GM12801 (cell line): Measurements from ENCODE around the gene RRP7A.

Experiments
- CTCF ChIP-seq: IDR thresholded peaks from one replicate; pipeline ENCODE4 v1.5.1; 2011; ENCODE audit warnings: control low read depth; ENCODE audit not compliant: insufficient read length; ENCODE audit errors: extremely low read depth

RRP7A gene

GRCh38 chr22:42533638-42533977 lies 14.0 kb upstream of the RRP7A start:
- TF ChIP-seq CTCF, result no peak

DNA sequence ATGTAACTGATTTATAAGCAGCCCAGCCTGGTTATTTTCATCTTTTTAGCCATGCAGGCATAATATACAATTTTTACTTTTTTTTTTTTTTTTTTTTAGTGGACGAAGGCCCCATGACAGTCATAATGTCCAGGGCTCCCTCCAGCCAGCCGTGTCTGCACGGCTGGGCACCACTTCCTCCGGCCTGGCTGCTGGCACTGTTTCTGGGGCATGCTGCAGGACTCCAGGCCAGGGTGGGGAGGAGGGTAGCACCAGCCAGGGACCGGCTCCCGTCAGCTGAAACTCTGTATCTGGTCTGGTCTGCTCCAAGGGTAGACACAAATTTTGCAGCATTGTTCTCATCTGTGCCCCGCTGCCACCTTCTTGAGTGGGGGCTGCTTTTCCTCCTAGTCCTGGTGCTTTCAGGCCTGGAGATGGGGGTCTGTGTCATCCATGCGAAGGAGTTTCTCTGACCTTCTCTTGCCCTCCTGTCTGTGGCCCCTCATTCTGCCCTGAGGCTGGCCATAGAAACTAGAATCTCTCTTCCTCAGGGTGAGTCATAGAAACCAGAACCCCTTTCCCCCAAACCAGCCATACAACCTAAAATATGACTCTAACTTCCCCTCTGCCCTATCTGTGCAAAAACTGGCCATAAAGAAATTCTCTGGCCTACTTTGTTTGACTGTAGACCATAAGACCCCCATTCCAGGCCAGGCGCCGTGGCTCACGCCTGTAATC lies 9.2 kb upstream of the RRP7A start:
- TF ChIP-seq CTCF, result no peak

DNA sequence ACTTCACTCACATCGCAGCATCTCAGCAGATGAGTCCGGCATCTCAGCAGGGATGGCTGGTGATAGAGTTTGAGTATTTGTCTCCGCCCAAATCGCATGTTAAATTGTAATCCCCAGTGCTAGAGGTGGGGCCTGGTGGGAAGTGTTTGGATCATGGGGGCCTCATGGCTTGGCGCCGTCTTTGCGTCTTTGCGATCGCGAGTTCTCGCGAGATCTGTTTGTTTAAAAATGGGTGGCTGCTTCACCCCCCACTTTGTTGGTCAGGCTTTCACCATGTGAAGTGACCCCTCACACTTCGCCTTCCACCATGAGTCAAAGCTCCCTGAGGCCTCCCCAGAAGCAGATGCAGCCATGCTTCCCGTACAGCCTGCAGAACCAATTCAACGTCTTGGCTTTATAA lies 3.0 kb upstream of the RRP7A start:
- TF ChIP-seq CTCF, result no peak

- no peak for TF ChIP-seq CTCF
Observed at GRCh38 chr22:42521228-42521546, 1.6 kb upstream of the RRP7A start.

GRCh38 chr22:42515896-42516295 lies 3.7 kb downstream of the RRP7A start:
- TF ChIP-seq CTCF, result no peak

- no peak for TF ChIP-seq CTCF
Observed at GRCh38 chr22:42511401-42511891, 8.2 kb downstream of the RRP7A start.

DNA sequence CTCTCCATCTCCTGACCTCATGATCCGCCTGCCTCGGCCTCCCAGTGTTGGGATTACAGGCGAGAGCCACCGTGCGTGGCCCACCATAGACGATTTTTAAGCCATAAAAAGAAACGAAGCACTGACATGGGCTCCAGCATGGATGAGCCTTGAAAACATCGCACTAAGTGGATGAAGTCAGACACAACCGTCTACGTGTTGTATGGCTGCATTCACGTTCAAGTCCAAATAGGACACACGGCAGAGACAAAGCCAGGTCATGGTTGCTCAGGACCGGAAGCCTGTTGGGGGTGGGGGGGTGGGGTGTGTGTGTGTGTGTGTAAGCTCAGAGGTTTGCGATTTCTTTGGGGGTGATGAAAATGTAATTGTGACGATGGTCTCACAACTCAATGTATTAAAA lies 10.0 kb downstream of the RRP7A start:
- no peak for TF ChIP-seq CTCF

DNA sequence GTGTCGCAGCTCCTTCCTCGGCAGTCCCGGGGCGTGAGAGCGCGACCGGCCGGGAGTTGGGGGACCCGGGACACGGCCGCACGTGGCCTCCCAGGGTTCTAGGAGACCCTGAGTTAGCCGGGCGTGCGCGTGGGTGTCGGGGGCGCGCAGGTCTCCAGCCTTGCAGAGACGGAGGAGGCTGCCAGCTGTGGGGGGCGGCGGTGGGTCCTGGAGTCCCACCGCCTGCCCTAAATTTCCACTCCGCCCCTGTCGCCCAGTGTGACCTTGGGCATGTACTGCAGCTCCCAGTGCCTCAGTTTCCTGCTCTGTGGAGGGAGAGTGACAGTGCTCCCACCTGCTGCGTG lies 18.8 kb downstream of the RRP7A start:
- no peak for TF ChIP-seq CTCF
